GM18858 (cell line): ENCODE results near the gene HGFAC.

Source experiments
- ATAC-seq: cut with Tn5 transposase; IDR thresholded peaks from one replicate; pipeline ENCODE4 v1.9.1; 2021; ENCODE audit not compliant: unreplicated experiment

Gene HGFAC

DNA sequence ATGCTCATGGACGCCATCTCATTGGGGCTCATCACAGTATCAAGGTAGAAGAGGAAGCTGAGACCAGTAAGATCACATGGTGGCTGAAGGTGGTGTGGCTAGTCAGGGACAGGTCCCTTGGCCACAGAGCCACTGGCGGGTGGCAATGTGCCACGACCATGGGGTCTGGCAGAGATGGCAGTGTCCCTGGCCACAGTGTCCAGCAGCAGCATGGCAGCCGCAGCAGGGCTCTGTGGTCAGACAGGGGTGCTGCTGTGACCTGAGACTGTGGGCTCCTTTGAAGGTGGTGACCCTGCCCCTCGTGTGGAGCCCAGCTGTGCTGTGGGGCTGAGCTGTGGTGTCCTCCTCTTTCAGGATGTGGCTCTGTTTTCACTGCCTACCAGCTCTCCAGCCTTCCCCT is 19.2 kb downstream of the HGFAC start:
- no peak for ATAC-seq

DNA sequence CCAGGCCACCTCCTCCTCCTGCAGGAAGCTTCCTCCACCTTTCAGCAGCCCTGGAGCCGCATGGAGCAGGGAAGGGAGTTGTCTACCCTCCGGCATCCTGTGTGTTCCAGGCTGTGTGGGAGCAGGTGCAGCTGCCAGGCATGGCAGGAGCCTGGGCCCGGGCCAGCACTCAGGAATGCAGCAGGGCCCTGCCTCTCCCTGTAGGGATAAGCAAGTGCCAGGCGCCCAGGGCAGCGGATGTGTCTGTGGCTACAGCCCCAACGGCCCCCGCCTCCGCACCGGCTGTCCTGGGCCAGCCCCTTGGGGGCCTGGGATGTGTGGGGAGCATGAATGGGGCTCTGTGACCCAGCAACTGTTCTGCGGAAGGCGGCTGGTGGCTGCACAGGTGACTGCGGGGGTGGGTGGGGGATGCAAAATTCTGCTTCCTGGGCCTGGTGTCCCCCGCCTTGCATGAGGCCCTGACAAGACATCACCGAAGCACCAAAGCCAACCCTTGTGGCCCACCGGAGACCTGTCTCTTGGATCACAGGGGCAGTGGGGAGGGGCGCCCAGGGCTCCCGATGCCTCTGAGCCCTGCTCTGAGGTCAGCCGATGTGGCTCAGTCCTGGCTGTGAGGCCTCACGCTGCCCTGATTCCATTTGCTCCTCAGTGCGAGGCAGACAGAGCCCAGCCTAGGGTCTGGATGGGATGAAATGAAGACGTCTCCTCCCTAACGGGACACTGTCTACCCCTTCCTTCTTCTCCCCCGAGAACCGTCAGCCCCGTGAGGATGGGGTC is 19.9 kb downstream of the HGFAC start:
- no peak for ATAC-seq

DNA sequence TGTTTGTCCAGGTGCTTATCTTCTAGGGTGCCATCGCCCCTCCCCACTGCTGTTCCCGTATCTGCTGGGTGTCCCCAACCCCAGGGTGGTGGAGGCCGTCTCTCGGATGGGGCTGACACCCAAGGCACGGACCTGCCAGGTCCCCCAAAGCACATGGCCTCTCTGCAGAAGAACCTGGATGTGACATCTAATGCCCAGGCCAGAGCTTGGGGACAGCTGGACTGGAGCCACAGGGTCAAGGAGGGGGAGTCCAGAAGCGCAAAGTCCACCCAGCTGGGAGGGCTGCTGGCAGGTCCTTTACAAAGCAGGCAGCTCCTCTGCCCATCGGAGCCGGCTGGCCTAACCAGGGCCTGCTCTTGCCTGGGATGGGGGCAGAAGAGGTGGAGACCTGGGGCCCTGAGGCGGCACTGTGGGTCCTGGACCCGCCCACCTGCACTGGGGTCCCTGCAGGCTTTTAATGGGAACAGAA is 20.6 kb downstream of the HGFAC start:
- ATAC-seq: no peak

DNA sequence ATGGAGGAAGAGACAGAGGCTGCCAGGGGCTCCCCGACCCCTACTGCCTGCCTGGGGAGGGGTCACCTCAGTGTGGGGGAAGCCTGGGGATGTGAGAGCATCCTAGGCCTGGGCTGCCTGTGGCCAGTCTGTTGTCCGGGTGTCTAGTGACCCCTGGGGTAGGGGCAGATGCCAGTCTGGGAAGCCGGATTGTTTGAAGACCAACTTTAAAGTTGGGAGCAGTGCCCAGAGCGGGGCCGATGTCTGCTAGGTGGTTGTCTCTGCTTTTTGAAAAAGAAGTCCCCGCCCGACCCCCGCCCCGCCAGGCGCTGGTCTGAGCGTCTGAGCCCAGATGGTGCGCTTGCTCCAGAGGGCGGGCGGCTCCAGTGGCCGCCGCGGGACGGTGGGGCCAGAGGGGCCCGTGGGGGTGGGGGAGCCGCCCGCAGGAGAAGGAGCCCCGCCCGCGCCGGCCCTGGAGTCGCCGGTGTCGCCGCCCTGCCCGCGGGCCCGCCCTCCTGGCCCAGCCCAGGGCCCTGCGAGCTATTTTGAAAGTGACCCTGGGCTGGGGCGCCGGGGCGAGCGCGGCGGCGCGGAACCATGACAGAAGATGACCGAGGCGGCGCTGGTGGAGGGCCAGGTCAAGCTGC is 21.1 kb downstream of the HGFAC start, which contains the start of gene DOK7:
TSS of gene DOK7 (plus strand) at position 517 of the 626 bp plus-strand sequence. CDS start at position 587, 70 bp downstream.
- no peak for ATAC-seq

DNA sequence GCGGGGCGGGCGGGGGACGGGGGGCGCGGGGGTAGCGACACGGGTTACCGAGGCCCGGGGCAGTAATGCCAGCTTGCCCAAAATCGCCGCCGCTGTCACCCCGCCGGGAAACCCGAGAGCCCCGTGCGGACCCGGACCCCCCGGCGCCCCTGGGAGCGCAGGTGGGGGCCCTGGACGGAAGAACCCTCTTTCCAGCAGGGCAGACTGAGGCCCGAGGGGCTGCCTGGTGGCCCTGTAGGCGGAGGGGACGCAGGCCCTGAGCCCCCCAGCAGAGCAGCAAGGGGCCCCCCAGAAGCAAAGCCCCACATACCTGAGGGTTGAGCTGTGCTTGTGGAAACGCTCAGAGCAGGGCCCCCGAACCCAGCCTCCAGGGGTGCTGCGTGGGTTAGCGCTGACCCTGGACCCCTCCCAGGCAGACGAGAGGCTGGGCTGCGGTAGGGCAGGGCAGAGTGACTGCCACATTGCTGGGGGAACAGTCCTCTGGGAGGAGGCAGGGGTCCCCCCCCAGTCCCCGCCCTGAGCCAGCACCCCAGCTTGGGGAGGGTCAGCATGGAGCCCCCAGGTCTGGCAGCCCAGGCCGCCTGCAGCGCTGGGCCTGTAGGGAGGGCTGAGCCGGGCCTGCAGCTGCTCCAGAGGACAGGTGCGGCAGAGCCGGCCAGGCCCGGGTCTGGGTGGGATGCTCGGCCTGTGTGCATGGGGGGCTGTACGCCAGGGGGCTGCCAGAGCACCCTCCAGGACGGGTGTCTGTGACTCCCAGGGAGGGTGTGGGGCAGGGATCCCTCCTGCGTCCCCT is 22.0 kb downstream of the HGFAC start:
- no peak for ATAC-seq

DNA sequence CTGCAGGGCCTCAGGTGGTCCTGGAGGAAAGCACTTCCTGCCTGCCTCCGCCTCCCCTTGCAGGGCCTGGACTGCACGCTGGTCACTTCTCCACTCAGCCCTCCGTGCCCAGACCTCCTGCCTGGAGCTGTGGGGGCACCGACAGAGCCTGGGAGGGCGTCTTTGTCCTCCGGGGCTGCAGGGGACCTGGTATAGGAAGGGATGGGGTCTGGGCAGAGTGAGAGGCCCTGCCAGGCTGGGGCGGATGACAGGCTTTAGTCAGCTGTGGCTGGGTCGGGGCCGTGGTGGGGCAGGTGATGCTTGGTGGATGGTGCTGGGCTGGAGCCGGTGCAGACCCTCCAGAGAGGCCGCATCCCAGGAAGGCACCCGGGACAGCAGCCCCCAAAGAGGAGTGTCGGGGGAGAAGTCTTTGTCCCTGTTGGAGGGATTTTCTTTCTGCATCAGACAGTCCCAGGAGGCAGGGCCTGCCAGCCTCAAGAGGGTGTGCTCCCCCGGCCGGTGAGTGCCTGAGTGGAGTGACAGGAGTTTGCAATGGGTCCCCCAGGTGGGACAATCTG is 22.7 kb downstream of the HGFAC start:
- no peak for ATAC-seq

DNA sequence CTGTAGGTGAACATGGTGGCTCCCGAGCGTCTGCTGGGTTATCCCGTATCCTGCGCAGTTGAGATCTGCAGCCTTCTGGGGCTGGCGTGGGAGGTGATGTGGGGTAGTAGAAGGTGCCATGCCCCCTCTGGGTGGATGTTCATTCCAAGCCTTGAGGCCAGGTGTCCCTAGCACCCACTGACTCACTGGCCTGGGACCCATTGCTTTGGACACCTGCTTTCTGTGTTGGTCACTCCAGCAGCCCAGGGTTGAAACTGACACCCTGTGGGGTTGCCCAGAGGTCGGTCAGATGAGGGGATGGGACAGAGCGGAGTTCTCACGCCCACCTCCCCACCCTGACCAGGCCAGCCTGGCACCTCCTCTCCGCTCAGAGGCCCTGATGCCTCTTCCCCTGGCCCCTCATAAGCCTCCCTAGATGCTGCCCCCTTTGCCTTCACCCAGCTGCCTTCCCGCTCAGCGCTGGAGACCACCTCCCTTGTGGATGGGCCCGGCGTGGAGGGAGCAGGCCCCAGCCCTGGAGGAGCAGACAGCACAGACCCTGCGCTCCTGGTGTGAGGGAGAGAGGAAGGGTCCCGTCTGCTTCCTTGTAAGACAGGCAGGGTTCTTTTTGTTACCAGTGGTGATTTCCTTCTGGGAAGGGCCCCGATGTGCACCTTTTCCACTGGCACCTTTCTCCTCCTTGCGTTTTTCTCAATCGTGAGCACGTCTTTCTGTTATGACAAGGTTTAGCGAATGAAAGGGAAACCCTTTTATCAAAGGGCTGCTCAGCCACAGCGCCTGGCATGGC is 23.3 kb downstream of the HGFAC start:
- ATAC-seq: no peak

DNA sequence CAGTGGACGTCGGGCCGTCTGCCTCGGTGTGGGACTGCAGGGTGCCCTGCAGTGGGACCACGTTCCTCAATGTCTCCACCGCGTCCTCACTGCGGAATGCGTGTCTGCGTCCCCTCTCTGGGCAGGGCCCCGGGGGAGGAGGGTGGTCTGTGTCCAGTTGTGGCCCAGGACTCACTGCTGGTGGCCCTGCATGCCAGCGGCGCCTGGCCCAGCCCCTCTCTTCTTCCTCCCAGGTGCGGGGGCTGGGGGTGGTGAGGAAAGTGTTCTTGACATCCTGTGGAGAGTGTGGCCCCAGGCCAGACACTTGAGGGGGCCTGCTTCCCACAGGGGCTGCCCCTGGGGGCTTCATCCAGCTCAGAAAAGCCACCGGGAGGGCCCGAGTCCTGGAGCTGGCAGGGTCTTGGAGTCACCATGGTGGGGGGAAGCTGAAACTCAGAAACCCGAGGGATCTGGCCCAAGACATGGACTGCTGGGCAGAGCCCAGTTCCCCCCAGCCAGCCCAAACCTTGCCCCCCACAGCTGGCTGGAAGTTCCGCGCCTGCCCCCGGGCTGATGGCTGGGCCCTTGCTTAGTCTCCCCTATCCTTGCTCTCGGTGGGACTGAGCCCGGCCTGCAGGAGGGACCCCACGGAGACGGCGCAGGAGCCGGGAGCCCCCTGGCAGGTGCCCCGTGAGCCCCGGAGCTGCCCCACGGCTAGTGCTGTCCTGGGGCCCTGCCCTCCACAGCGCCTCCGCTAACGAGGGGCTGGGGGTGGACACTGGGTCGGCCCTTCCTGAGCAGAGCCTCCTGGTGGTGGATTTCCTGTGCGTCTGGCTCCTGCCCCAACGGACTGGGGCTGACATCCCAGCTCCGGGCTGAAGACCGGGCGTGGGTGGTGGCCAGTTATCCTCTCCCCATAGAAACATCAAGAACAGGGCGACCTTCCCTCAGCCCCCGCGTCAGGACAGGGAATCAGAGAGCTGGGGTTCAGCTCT is 24.2 kb downstream of the HGFAC start:
- ATAC-seq: no peak

DNA sequence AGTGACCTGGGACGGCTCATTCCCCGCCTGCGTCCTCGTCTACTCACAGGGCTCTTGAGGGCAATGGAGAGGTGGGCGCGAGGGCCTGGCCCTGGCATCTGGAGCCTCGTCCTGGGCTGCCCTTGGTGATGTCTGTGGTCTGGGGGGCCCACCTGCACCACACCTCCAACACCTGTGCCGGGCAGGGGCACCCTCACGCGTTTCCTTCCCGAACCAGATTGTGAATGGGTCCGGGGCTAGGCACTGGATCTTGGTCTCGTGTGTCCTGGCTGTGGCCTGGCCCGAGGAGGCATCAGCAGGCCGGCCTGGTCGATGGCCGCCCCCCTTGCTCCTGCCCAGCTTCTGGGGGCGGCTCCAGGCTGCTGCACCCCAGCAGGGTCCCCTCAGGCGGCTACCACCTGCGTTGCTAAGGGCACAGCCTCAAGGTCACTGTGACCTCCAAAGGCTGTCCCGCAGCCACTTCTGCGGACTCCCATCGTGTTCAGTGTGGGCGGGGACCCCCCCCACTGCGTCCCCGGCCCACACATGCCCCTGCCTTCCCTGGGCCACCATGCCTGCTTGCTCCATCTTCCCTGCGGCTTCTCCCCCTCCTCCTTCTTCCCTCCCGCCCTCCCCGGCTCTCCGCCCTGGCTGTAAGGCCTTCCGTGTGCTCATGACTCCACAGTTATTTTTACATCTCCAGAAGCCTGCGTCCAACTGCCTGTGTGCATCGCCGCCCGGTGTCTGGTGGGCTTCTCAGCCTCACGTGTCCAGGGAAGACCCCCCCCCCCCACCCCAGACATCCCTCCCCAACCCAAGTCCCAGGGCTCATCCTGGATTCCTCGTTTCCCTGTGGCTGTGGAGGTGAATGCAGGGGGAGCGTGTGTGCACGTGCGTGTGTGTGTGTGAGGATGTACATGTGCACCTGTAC is 25.2 kb downstream of the HGFAC start:
- ATAC-seq: no peak

DNA sequence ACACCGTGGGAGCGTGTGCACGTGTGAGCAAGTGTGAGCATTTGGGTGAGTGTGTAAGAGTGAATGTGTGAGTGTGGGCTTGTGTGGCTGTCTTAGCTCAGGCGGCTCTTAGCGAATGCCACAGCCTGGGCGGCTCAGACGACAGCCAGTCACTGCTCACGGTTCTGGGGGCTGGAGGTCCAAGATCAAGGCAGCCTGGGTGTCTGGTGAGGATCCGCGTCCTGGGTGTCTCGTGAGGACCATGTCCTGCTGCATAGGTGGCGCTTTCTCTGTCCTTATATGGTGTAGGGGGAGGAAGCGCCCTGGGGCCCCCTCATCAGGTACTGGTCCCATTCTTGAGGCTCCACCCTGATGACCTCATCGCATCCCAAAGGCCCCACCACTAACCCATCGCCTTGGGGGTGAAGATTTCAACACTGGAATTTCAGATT is 25.8 kb downstream of the HGFAC start:
- no peak for ATAC-seq

DNA sequence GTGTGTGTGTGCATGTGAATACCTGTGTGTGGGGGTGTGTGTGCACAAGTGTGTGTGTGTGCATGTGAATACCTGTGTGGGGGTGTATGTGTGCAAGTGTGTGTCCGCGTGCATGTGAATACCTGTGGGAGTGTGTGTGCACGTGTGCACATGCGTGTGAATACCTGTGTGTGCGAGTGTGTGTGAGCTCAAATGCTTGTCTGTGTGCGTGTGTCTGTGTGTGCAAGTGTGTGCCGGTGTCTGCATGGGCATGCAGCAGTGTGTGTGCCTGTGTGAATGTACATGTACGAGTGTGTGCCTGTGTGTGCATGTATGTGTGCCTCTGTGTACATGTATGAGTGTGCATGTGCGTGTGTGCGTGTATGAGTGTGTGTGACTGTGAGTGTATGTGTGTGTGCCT is 26.4 kb downstream of the HGFAC start:
- ATAC-seq: no peak

DNA sequence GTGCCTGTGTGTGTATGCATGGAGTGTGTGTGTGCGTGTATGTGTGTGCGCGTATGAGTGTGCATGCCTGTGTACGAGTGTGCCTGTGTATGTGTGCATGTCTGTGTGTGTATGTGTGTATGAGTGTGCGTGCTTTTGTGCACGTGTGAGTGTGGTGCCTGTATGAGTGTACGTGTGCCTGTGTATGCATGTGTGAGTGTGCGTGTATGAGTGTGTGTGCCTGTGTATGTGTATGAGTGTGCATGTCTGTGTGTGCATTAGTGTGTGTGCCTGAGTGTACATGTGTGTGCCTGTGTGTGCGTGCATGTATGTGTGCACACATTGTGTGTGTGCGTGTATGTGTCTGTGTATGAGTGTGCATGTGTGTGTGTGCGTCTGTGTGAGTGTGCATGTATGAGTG is 27.0 kb downstream of the HGFAC start:
- no peak for ATAC-seq

DNA sequence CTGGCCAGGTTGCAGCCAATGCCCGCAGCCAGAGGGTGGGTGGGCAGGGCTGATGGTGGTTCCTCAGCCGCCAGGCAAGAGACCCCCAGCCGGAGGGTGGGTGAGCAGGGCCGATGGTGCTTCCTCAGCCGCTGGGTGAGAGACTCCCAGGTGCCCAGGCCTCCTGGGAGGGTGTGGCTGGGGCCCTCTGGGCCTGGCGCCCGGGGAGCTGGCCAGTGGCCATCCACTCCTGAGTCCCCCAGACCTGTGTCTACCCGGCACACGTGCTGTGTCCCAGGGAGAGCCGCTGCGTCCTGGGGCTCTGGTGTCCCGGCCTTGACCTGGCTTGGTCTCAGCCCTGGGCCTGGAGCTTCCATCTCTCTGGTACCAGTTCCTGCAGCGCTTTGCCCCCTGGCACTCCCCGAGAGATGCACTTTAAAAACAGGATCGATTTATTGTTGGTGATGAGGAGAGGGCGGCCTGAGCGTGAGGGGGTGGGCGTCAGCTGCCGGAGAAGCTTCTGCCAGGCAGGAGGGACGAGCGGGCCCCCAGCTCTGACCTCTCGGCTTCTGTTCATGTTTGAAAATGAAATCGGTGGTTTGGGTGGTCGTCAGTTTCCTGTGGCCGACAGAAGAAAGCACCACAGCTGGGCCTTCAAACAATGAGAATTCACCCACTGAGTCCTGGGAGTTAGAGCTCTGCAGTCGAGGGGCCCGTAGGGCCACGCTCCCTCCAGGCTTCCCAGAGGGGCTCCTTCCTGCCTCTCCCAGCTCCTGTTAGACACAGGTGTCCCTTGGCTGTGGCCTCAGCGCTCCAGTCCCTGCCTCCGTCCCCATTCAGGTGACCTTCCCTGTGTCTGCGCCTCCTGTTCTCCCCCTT is 27.8 kb downstream of the HGFAC start:
- ATAC-seq: no peak

DNA sequence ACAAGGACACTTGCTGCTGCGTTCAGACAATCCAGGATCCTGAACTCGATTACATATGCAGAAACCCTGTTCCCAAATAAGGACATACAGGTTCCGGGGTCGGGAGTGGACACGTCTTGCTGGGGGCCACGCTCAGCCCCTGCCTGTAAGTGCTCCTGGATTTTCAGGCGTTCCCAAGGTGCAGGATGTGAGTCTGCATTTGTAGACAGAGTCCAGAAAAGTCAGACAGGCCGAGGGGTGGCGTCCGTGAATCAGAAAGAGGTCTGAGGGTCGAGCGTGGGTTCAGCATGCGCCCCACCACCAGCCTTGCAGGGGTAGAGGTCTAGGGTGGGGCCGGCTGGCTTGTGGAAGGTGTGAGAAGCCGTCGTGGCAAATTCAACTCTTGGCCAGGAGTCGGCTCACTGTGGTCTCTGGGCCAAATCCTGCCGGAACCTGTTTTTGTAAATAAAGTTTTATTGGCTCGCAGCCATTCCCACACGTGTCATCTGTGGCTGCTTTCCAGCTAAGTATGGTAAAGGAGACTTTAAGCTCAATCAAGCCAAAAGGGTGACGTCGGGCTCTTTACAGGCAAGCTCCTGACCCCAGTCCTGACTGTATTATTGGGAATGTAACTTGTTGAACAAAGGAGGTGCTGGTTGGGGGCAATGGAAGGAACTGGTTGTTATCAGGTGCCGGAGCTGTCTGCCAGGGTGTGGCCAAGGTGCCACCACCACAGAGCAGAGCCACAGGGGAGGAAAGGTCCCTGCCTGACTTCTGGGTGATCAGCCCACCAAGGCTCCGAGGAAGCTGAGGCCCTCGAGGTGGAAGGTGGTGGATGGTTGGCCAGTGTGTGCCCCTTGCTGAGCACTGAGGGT is 28.7 kb downstream of the HGFAC start:
- ATAC-seq: no peak

DNA sequence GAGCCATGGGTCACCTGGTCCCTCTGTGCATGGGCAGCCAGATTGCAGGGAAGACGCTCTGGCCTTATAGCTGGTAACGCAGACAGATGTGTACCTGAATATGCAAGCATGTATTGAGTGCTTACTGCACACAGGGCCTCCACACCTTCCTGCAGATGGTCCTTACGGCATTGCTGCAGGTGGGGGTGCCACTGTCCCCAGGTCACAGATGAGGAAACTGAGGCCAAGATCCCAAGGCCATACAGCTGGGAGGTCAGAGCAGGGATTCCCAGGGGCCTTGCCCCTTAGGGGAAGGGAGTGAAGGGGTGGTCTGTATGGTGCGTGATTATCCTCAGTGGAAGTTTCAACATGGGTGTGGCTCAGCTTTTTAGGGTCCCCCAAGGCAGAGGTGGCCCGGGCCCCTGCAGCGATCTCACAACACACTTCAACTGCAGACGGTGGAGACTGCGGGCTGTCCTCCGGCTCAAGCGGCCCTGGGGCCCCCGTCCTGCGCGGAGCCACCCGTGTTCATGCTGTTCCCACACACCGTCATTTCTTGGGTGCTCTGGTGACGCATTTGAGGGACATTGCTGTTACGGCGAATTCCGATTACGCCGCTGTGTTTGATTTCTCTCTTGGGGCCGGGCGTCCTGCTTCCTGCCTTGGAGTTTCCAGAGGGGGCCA is 29.5 kb downstream of the HGFAC start:
- no peak for ATAC-seq

DNA sequence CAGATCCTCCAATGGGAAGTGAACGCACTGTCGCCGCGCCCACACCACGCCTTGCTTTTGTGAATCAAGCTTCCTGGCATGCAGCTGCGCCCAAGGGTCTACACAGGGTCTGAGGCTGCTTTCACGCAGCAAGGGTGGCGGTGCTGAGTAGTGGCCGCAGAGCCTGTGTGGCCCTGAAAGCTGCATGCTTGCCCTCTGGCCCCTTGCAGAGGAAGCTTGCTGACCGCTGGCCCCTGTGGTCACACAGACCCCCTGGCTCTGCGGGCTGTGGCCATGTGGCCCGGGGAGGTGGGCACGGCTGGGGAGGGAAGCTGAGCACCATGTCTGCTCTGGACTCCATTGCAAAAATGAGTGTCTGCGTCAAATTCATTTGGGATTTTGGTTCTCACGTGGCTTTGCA is 30.1 kb downstream of the HGFAC start:
- no peak for ATAC-seq
